GM18505 (cell line): ENCODE results near the gene P2RX7.

Source experiments
- ATAC-seq: cut with Tn5 transposase; IDR thresholded peaks from one replicate; pipeline ENCODE4 v1.9.1; 2021; ENCODE audit not compliant: unreplicated experiment
- POLR2A ChIP-seq: IDR thresholded peaks from 4 replicates; pipeline ENCODE4 v1.6.1; 2011; ENCODE audit warnings: borderline replicate concordance; ENCODE audit not compliant: insufficient read depth, insufficient read length; ENCODE audit errors: extremely low read depth

P2RX7 gene

DNA sequence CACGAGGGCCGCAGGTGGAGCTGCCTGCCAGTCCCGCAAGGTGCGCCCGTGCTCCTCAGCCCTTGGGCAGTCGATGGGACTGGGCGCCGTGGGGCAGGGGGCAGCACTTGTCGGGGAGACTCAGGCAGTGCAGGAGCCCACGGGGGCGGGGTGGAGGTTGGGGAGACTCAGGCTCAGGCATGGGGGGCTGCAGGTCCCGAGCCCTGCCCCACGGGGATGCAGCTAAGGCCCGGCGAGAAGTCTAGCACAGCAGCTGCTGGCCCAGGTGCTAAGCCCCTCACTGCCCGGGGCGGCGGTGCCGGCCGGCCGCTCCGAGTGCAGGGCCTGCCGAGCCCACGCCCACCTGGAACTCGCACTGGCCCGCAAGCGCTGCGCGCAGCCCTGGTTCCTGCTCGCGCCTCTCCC is 39.2 kb upstream of the P2RX7 start:
- ATAC-seq = no peak
- TF ChIP-seq POLR2A = no peak

DNA sequence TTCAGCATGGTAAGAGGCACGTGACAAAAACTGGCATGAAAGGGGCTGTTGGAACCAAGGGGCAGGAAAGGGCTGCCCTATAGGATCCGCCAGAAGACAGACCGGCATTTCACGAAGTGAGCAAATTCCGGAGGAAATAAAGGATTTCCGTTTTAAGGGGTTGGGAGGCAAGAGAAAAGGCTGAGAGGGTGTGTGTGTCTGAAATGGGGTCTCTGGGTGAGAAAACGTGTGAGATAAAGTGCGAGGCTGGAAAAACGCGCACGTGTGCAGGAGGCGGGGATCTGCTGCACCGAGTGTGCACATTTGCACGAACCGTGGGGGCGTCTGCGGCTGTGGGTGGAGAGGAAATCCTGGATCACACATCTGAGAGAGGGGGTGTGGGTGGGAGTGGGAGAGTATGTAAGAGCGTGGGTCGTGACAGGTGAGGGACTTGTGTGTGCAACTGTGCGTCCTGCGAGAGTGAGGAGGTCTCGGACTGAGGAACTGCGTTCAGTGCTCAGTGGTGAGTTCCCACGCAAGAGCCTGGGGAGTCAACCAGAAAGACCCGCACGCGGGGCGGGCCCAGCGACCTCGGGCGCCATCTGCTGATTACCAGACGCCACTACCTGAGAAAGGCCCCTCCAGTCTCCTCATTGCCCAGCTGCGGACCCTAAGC is 37.0 kb upstream of the P2RX7 start:
- no peak for ATAC-seq
- no peak for TF ChIP-seq POLR2A

DNA sequence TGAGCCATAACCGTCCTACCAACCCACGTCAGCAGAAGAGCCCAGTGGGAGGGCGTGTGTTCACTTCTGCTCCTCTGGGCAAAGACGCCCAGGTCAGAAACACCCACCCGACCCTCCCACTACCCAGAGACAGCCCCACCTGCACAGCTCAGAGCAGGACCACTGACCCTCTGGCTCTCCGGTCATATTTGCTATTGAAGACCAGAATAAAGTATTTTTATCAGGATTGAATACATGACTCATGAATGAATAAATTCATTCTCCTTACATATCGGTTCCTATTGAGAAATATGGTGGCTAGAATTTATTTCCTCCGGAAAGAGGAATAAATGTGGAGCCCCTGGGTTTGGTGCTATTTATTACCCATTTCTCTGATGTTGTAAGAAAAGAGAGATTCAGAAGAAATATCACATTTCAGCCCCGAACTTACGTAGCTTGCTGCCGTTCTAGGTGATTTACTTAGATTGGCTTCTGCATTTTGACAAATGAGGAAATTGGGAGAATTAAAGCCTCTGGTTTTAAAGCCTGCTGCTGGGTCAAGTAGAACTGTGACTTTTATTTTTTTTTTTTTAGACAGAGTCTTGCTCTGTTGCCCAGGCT is 36.4 kb upstream of the P2RX7 start:
- TF ChIP-seq POLR2A = no peak
- no peak for ATAC-seq

DNA sequence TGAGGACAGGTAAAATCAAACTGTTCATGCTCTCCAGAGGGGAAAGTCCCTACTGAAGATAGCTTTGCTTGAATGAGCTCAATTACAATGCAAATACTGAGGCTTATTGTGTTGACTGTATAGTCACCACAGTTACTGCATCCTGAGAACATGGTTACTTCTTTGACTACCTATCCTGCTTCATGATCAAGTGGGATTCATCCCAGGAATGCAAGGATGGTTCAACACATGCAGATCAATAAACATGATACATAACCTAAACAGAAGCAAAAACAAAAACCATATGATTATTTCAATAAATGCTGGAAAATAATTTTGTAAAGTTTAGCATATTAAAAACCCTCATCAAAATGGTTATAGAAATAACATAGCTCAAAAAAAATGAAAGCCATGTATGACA is 32.9 kb upstream of the P2RX7 start:
- TF ChIP-seq POLR2A = no peak
- ATAC-seq = no peak

DNA sequence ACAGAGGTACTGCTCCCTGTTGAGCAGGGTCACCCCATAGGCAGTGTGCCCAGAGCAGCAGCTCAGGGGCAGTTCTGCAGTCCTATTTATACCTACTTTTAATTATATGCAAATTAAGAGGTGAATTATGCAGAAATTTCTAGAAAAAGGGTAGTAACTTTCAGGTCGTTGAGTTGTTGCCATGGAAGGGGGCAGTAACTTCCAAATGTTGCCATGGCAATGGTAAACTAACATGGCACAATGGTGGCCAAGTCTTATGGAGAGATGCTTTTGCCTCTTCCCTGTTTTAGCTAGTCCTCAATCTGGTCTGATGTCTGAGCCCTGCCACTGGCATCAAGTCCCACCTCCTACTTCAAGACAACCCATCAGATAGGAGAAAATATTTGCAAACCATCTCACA is 30.4 kb upstream of the P2RX7 start:
- ATAC-seq = no peak
- TF ChIP-seq POLR2A = no peak

DNA sequence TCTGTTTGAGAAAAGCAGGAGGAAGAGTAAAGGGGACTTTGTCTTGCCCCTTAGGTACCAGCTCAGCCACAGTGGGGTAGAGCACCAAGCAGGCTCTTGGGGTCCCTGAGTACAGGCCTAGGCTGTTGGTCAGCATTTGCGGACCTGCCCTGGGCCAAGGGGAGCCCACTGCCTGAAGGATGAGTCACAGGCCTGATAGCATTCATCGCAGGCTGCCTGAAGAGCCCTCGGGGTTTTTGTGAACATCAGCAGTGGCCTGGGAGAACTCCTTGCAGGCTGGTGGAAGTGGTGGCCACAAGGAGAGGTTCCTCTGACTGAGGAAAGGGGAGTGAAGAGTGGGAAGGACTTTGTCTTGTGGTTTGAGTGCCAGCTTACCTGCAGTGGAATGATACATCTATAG is 25.0 kb upstream of the P2RX7 start:
- no peak for TF ChIP-seq POLR2A
- no peak for ATAC-seq

DNA sequence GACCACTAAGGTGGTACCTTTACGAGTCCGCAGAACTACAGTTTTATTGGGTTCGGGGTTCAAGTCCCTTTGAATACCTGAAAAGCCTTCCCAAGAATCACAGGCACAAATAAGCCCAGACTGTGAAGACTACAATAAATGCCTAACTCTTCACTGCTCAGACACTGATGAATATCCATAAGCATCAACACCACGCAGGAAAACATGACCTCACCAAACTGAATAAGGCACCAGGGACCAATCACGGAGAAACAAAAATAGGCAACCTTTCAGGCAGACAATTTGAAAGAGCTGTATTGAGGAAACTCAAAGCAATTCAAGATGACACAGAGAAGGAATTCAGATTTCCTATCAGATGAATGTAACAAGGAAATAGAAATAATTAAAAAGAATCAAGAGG is 24.2 kb upstream of the P2RX7 start:
- ATAC-seq = no peak
- no peak for TF ChIP-seq POLR2A

DNA sequence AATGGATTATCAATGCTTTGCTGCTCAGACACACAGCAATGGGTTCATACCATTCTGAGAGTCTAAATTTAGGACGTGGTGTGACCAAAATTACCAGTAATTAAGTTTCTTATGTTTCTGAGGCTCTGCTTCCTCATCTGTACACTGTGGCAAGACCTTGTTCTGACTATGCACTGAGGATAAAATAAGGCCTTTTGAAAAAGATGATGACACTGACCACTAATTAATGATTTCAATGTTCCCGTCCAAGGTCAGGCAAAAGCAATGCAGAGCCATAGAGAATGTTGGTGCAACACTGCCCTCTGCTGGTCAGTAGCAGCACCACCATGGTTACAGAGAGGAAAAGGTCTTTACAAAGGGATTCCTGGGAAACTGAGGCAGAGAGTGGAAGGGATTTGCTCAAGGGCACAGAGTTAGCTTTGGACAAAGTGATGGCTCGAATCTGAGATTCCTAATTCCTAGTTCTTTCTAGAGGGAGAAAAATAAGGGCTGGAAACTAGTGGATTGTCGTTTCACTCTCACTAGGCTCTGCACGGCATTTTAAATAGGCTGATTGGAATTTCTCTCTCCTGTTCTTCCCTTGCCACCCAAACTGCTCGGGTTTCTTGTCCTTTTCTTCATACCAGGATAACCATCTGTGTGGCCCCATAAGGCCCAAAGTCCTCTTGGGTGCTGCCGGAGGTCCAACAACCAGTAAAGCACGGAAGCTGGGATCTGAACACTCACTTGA is 22.3 kb upstream of the P2RX7 start:
- no peak for TF ChIP-seq POLR2A

DNA sequence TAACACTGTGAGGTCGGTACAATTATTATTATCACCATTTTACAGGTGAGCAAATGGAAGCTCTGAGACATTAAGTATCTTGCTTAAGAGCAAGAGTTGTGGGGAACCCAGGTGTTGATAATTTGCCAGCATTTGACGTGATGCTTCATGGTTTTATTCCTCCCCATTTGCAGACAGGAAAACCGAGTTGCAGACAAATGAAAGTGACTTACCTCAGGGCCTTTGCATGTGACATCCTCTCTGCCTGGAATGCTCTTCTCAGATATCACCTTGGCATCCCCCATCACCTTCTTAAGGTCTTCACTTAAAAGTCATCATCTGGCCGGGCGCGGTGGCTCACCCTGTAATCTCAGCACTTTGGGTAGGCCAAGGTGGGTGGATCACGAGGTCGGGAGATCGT is 21.0 kb upstream of the P2RX7 start:
- TF ChIP-seq POLR2A = no peak

More for the DNA sequence above, 22.3 kb upstream of the P2RX7 start:
- peak; percentile 52 for ATAC-seq

DNA sequence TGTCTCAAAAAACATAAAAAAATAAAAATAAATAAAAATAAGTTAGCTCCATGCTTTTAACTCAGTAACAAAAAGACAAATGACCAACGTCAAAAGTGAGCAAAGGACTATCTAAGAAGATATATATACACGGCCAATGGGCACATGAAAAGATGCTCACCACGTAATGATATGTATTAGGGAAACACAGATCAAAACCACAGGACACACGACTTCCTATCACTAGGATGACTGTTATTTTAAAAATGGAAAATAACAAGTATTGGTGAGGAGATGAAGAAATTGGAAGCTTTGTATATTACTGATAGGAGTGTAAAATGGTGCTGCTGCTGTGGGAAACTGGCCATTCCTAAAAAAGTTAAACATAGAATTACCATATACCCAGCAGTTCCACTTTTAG is 20.2 kb upstream of the P2RX7 start:
- no peak for ATAC-seq

More for the DNA sequence above, 21.0 kb upstream of the P2RX7 start:
- ATAC-seq = no peak

DNA sequence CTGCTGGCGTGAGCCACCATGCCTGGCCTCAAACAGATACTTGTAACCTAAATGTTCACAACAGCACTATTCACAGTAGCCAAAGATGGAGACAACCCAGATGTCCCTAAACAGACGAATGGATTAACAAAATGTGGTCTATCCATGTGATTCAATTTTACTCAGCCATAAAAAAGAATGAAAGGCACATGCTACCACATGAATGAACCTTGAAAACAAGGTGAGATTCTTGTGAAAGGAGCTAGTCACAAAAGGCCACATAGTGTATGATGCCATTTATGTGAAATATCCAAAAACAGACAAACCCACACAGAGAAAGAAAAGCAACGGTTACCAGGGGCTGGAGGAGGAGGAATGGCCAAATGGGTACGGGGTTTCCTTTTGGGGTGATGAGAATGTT is 19.6 kb upstream of the P2RX7 start:
- no peak for ATAC-seq
- no peak for TF ChIP-seq POLR2A

More for the DNA sequence above, 20.2 kb upstream of the P2RX7 start:
- no peak for TF ChIP-seq POLR2A

DNA sequence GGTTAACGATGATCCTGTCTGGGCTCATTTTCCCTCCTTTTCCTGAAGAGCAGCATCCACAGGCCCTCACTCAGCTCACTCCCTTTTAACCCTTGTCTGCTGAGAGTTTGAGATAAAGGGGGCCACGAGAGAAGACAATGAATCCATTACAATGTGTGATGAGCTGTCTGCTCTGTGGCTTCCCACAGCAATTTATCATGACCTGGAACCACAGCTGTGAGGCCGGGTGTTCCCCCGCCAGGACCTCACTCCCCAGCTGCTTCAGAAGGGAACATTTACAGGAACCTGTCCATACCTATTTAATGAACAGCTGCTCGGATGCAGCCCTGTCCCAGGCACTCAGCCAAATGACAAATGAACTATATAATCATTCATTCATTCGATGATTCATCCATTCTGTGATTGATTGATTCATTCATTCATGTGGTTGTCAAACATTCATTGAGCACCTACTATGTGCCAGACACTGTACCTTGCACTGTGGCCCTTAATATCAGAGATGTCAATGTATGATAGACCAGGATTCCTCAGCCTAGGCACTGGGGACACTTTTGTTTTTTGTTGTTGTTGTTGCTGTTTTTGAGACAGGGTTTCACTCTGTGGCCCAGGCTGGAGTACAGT is 18.5 kb upstream of the P2RX7 start:
- no peak for TF ChIP-seq POLR2A
- ATAC-seq = no peak

DNA sequence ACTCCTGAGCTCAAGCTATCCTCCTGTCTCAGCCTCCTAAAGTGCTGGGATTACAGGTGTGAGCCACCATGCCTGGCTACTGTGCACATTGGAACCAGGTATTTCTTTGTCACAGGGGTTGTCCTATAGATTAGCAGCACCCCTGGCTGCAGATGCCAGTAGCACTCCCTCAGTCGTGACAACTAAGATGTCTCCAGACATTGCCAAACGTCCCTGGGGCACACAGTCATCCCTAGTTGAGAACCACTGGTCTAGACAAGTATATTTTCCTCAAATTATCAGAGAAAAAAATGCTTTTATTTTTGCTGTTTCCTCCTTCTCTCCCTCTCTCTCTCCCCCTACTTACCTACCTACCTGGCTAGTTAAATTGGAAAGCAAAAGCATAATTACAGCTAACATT is 17.9 kb upstream of the P2RX7 start:
- TF ChIP-seq POLR2A = no peak
- ATAC-seq = no peak
